Prostate gland (tissue), 2 donors: ENCODE data around the gene ABCC6.

ENCODE experiments used
- CTCF ChIP-seq, 4 experiments: fragments of 200-600 bp in 2 of 4; fragments of 450-650 bp in 2 of 4; sonication (generic) in 2 of 4; IDR thresholded peaks; 1 replicate in 3 of 4; 2 replicates in 1 of 4; pipeline ENCODE4 v1.5.1; 2016 to 2019; ENCODE audit warnings: antibody characterized with exemption in 4 of 4, mild to moderate bottlenecking in 2 of 4, moderate library complexity in 2 of 4
- POLR2A ChIP-seq: fragments of 450-650 bp; IDR thresholded peaks from one replicate; pipeline ENCODE4 v1.6.1; 2016; ENCODE audit warnings: antibody characterized with exemption, mild to moderate bottlenecking
- POLR2AphosphoS5 ChIP-seq: sonication (generic); formaldehyde crosslinking; IDR thresholded peaks from one replicate; pipeline ENCODE4 v1.6.1; 2017; ENCODE audit warnings: antibody characterized with exemption

GRCh38 chr16:16124438-16124837 is 98.9 kb downstream of the ABCC6 start:
- TF ChIP-seq POLR2AphosphoS5 = no peak
- no peak for TF ChIP-seq CTCF (IDR thresholded peaks at IDR 0.05)
- TF ChIP-seq POLR2A = no peak
